Activated CD4-positive, CD25-positive, alpha-beta regulatory T cell treated with anti-CD3 and anti-CD28 coated beads, Interleukin-2, amount 50 U/mL, for 72 hours (primary cell): Measurements from ENCODE around the gene TMEM63B.

Experiments used
- DNase-seq: peaks from one replicate; pipeline ENCODE4 v3.0.0; 2021

TMEM63B gene

DNA sequence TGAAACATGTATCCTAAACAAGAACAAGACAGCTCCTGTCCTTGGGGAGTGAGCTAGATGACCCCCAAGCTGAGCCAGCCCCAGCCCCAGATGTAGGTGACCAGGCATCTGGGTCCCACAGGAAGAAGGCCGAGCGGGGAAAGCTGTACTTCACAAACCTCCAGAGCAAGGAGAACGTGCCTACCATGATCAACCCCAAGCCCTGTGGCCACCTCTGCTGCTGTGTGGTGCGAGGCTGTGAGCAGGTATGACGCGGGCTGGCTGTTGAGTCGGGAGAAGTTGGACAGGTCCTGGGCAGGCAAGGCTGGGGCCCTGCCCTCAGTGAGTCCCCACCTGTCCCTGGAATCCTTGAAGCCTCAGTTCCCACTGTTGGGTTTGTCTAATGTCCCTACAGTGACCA, 19.9 kb downstream of the TMEM63B start:
- no peak for DNase-seq

DNA sequence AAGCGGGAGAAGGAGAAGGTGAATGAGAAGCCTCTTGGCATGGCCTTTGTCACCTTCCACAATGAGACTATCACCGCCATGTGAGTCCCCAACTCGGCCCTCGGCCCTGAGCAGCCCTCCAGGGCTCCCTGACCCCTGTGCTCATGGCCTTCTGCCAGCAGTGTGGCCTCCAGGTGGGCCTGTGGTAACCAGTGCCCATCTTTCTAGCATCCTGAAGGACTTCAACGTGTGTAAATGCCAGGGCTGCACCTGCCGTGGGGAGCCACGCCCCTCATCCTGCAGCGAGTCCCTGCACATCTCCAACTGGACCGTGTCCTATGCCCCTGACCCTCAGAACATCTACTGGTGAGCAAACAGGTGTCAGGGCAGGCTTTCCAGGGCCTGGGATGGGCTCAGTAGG, 21.0 kb downstream of the TMEM63B start:
- DNase-seq: no peak

DNA sequence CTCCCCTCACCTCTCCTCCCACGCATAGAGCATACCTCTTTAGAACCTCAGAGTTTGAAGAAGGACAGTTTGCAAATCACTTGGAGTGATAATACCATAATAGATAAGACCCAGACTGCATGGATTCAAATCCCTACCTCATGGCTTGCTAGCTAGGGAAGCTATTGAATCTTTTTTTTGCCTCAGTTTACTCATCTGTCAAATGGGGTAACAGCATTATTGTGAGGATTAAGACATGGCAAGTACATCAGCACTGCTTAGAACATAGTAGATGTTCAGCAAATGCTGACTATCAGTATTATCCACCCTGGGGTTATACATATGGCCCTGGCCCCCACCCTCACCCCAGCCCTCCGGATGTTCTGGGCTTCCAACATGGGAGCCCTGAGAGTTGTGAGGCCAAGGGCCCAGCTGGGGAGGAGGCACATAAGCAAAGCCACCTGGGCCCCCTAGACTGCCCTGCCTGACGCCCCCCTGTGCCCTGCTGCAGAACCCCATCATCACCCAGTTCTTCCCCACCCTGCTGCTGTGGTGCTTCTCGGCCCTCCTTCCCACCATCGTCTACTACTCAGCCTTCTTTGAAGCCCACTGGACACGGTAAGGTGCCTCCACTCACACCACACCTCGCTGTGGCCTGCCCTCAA, 22.1 kb downstream of the TMEM63B start:
- DNase-seq: no peak

DNA sequence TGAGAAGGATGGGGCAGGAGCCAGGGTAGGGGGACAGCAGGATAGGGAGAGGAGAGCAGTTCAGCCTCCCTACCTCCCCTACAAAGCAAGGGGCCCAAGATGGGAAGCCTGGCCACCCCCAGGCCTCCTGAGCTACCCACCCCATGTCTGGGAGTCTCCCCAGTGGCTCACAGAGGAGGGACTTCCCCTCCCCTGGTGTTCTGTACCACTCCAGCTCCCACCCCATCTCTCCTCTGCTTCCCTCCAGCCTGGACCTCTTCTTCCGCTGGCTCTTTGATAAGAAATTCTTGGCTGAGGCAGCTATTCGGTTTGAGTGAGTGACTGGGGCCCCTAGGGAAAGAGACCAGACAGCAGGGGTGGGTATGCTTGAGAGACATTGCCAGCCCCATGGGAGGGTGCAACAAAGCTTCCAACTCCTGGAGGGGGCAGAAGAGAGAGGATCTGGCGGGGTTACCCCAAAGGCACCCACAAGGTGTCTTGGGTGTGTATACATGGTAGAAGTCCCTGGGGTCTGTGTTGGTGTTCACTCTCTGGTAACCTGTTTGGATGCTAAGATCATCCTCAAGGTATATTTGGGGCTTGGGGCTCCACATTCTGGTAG, 23.1 kb downstream of the TMEM63B start:
- no peak for DNase-seq

DNA sequence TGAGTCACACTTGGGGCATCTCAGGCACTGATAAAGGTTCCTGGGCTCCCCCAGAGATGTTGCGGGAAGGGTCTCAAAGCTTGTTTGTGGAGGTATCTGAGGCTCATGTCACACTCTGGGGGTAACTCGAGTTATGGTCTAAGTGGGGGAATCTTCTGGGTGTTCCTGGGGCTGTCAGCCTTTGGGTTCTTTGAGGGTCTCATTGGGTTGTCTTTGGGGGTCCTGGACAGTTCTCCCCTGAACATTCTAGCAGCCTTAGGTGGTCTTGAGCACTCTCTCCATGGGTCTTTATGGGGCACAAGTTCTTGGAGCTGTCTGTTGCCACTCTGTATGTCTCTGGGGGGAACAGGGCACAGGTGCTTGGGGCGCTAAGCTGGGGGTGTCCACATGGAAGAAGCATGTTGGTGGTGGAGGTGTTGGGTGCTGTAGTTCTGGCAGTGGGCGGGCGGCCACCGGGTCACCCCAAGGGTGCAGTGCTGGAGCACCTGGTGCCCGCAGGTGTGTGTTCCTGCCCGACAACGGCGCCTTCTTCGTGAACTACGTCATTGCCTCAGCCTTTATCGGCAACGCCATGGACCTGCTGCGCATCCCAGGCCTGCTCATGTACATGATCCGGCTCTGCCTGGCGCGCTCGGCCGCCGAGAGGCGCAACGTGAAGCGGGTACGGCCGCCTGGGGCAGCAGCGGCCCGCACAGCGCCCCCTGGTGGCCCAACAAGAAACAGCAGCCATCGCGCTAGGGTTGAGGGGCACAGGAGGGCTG, 24.2 kb downstream of the TMEM63B start:
- DNase-seq: peak; percentile 87

DNA sequence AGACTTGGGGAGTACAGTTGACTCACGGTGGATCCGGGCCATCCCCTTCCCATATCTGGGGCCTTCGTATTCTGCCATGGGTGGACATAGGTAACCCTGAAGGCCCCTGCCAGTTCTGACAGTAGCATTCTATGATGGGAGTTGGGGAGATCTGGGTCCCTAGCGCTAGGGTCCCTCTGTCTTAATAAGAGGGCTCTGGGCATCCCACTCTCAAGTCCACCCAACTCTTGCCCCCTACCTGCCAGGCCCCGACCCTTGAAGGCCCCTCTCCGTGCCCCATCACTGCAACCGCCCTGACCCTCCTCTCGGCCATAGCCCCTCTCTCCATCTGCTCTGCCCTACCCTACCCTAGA, 24.7 kb downstream of the TMEM63B start:
- no peak for DNase-seq

DNA sequence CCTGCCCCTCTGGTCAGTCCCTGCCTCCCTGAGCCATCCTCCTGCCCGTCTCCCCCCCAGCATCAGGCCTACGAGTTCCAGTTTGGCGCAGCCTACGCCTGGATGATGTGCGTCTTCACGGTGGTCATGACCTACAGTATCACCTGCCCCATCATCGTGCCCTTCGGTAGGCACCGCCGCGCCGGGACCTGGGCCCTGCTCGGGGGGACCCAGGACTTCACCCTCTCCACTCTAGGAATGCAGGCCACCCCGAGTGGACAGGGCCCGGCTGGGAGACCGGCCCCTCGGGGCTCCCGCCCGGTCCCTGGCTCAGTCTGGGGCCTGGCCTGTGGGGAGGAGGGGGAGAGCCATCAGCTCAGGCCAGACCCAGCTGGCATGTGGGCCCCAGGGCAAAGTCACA, 25.2 kb downstream of the TMEM63B start:
- no peak for DNase-seq

DNA sequence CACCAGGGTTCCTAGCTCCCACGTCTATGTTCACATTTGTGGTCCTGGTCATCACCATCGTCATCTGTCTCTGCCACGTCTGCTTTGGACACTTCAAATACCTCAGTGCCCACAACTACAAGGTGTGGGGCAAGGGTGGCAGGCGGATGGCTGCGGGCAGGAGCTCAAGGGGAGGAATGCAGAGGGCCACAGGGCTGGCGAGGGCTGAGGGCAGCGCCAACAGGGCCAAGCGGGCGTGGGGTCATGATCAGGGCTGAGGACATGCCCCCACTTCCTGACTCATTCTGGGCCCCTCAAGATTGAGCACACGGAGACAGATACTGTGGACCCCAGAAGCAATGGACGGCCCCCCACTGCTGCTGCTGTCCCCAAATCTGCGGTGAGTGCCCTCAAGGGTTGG, 26.7 kb downstream of the TMEM63B start:
- no peak for DNase-seq

DNA sequence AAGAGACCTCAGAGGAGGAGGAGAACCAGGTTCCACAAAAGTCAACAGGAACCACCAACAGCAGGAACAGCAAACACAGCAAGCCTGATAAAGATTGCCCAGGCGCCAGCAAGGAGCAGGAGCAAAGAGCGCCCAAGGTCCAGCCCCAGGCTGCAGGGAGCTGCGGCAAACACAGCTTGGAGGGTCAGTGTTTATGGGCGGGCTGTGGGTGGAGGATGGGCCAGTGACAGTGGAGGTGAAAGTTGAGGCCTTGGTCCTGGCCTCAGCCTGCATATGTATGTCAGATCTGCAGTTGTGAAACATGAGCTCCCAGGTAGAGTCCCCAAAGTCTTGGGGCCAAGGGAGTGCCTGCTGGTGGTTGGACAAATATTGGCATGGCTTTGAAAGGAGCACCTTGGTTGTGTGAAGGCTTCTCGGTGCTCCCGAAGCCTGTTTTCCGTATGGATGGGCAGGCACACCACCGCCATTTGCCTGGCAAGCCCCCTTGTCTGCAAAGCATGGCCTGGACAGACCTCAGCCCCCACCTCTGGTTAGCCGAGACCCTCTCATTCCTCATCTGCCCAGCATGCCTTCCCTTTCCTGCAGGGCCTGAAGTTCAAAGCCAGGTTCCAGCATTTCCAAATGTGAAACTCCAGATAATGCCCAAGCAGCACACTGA, 29.3 kb downstream of the TMEM63B start:
- no peak for DNase-seq

DNA sequence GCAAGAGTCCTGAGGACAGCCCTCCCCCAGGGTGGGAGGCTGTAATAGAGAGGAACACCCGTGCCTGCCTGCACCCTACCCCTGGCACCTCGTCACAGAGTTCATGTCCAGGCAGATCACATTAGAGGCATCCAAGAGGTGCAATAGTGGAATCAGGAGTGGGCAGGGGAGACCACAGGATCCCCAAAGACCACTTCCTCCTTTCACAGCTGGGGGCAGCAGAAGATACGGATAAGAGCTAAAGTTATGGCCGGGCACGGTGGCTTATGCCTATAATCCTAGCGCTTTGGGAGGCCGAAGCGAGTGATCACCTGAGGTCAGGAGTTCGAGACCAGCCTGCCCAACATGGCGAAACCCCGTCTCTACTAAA, 29.8 kb downstream of the TMEM63B start:
- DNase-seq: no peak

DNA sequence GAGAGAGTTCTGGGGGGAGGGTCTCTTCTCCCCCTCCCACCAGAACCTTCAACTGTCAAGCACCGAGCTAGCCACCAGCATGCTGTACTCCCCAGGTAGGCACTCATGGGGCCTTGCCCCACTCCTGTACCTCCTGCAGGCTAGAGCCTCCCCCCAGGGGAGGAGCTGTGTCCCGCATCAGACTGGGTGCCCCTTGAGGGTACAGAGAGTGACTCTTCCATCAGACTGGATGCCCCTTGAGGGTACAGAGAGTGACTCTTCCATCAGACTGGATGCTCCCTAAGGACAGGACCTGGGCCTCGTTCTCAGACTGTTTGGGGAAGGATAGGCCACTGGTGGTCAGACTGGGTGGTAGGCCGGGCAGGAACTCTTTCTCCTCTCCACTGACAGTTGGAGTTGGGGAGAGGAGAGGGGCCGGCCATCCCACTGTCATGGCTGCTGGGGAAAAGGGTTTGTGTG, 31.4 kb downstream of the TMEM63B start, which contains the start of gene CAPN11:
TSS of gene CAPN11 (plus strand) at position 51 of the 459 bp plus-strand sequence. CDS start at position 80, 29 bp downstream.
- no peak for DNase-seq

DNA sequence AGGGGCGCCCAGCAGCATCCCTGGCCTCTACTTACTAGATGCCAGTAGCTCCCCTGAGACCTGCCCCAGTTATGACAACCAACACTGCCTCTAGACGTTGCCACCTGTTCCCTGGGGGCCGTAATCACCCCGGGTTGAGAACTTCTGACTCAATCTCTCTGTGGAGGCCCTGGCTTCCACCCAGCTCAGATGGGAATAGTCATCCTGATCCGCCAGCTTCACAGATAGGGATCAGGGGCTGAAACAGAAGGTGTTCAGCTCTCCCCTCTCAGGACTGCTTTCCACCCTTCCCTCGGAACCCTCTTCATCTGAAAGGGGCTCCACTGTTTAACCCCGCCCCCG, 34.6 kb downstream of the TMEM63B start:
- no peak for DNase-seq

DNA sequence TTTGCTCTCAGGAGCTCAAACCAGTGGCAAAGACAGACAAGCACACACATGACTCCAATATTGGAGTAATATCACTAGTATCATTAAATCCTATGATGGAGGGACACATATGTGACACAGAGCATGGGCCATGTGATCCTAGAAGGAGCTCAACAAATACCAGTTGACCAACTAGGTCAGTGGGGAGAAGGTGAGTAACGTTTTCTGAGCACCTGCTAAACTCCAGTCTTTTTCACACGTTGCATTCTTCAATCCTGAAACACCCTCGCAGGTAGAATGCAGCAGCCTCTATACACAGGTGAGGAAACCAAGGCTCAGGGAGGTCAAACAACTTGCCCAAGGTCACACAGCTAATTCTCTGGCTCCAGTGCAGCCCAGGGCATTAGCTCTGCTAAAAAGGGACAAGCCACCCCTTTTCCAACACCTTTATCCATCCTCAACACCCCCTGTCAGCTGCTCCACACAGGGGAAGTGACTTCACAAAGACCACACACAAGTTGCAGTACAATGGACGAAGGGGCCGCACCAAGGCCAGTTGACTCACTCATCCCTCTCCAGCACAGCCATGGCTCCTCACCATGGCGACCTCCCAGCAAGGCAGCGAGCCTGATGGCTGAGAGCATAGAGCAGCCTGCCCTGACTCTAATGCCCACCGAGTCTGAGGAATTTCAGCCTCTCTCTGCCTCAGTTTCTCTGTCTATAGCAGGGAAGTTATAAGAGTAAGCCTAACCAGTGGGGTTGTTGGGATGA, 35.7 kb downstream of the TMEM63B start:
- DNase-seq: no peak

DNA sequence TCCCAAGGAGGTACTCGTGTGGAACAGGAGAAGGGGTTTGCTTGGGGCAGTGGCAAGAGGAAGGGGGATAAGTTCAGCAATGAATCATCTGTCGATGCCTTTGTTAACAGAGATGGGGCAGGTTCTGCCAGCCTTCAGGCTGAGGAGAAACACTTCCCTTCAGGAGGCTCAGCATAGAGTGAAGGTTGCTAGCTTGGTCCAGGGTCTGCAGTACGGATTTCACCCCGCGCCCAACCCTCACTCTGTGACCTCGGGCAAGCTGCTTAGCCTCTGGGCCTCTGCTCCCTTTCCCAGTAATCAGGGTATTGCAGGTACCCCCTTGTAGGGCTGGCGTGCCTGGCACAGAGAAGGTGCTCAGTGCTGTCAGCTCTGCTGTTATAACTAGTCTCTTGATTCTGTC, 38.8 kb downstream of the TMEM63B start:
- no peak for DNase-seq

DNA sequence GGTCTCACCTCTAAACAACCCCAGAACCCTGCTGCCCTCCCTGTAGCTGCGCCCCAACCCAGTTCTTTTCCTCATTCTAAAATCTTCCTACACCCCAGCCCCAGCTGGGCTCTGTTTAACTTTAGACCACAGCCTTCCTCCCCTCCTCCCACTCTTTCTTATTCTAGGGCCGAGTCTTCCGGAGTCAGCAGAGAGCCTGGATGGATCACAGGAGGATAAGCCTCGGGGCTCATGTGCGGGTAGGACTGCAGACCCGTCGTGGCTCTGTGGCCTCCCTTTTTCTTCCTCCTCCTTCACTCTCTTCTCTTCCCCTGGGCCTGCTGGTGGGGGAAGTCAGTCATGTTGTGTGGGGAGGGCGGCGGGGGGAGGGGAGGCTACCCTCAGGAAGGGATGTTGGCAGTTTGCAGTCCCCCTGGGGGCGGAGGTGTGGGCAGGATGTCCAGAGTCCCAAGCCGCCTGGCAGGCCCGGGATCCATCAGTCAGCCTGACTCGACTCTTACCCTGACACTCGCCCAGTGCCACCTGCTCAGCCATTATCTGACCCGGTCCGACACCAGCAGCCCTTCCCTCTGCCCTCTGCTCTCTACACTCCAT, 39.3 kb downstream of the TMEM63B start:
- no peak for DNase-seq

DNA sequence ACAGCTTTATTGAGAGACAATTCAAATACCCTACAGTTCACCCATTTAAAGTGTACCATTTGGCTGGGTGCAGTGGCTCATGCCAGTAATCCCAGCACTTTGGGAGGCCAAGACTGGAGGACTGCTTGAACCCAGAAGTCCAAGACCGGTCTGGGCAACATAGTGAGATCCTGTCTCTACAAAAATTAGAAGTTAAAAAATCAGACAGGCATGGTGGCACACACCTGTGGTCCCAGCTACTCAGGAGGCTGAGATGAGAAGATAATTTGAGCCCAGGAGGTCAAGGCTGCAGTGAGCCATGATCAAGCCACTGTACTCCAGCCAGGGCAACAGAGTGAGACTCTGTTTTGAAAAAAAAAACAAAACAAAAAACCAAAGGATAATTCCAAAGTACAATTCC, 40.2 kb downstream of the TMEM63B start:
- DNase-seq: no peak

DNA sequence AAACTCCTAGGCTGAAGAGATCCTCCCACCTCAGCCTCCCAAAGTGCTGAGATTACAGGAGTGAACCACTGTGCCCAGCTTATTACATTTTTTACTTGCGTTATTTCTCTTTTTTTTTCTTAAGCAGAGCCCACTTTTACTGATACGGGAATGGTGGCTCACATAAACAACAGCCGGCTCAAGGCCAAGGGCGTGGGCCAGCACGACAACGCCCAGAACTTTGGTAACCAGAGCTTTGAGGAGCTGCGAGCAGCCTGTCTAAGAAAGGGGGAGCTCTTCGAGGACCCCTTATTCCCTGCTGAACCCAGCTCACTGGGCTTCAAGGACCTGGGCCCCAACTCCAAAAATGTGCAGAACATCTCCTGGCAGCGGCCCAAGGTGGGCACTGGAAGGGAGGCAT, 41.8 kb downstream of the TMEM63B start:
- no peak for DNase-seq

DNA sequence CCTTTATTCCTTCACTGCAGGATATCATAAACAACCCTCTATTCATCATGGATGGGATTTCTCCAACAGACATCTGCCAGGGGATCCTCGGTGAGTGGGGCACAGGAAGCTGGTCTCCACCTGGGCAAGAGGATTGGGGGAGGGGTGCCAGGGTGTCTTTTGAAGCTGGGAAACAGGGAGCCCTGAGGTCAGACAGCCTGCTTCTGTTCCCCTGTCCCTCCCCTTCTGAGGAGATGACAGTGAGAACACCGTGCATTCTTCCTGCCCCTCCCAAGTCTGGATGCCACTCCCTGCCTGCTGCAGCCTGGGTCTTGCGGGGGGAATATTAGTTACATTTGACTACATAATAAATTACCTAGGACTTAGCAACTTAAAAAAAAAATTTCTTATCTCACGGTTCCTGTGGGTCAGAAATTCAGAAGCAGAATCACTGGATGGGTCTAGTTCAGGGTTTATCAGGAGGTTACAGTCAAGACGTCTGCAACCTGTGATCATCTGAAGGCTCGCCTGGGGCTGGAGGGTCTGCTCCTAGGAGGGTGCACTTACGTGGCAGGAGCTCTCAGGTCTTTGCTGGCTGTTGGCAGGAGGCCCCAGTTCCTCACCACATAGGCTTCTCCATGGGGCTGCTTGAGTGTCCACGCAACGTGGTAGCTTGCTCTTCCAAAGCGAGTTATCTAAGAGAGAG, 42.7 kb downstream of the TMEM63B start:
- no peak for DNase-seq

DNA sequence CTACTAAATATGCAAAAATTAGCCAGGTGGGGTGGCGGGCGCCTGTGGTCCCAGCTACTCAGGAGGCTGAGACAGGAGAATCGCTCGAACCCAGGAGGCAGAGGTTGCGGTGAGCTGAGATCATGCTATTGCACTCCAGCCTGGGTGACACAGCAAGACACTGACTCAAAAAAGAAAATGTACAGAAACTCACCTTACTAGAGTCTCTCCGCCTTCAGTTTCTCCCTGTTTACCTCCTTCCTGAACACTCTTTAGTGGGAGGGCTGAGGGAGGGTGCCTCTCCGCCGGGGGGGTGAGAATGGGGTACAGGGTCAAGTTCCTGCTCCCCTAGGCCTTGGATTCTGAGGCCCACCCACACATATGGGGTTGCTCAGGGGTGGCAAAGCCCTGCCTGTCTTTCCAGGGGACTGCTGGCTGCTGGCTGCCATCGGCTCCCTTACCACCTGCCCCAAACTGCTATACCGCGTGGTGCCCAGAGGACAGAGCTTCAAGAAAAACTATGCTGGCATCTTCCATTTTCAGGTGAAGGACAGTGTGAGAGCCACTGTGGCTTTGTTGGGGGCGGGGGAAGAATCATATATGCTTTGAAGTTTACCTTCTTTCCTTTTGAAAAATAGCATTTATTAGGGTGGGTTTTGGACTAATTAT, 44.7 kb downstream of the TMEM63B start:
- no peak for DNase-seq

DNA sequence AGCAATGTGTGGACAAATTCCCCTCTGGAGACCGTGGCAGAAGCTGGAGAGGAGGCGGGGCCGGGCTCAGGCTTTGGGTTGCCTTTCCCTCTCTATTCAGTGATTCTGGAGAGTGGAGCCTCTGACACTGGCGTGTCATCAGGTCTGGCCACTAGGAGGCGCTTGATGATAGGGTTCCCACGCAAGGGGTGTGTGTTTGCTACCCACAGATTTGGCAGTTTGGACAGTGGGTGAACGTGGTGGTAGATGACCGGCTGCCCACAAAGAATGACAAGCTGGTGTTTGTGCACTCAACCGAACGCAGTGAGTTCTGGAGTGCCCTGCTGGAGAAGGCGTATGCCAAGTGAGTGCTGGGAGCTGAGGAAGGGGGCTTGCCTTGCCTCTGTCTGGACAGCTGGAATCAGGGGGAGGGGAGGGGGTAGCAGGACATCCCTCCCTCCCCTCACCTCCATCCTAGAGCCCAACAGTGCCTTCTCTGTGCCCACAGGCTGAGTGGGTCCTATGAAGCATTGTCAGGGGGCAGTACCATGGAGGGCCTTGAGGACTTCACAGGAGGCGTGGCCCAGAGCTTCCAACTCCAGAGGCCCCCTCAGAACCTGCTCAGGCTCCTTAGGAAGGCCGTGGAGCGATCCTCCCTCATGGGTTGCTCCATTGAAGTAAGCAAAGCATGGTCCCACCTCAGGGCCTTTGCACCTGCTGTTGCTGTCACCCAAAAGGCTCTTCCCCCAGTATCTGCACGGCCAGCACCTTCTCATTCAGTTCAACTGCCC, 45.6 kb downstream of the TMEM63B start:
- peak; percentile 84 for DNase-seq
